Right cardiac atrium (tissue), 5 donors: ENCODE measurements around the gene PANX2. TPM values are rescaled to one million over a fixed set of nuclear protein-coding genes. Genes with fewer than 3 reads are reported as not detected.
"Not testable (repeated sequence)": the region's sequence is repeated elsewhere in the genome, so short reads cannot be mapped to it uniquely, and the experiment has no call there.

Experiments
- ATAC-seq, 2 donors: fragments of 200-7000 bp; cut with Tn5 transposase; one replicate each; pipeline versions ENCODE4 v1.8.0 to v1.9.1; 2020; ENCODE audit warnings: moderate library complexity in 2 of 2, mild to moderate bottlenecking in 1 of 2
- DNase-seq, 3 donors: peaks; one replicate each; pipeline ENCODE4 v3.0.0-alpha.2; 2020
- H3K27ac ChIP-seq: one replicate; pipeline ENCODE4 v1.5.1; 2013; ENCODE audit warnings: mild to moderate bottlenecking, low read length, control low read depth, moderate library complexity
- H3K27me3 ChIP-seq: one replicate; pipeline ENCODE4 v1.6.1; 2013; ENCODE audit not compliant: control insufficient read depth, insufficient read depth
- H3K4me1 ChIP-seq: one replicate; pipeline ENCODE4 v1.6.1; 2013; ENCODE audit warnings: low read length; ENCODE audit not compliant: control insufficient read depth, insufficient read depth
- H3K4me3 ChIP-seq: one replicate; pipeline ENCODE4 v1.5.1; 2013; ENCODE audit warnings: low read length, control low read depth
- H3K9me3 ChIP-seq: one replicate; pipeline ENCODE4 v1.6.1; 2013; ENCODE audit warnings: low read length; ENCODE audit not compliant: control insufficient read depth
- WGBS: extraction: QIAGEN DNeasy Blood & Tissue Kit; methylation state at CpG from one replicate; pipeline ENCODE4 v1.1.7; 2013; 5-methylcytosine and 5-hydroxymethylcytosine counted together
- intact Hi-C, 4 donors: fragments of 100-400 bp; cut with DNase I; formaldehyde crosslinking; loops; one replicate each; pipeline versions ENCODE4 v1.11.0 to v1.14.0; 2022 to 2023
- long read RNA-seq, 4 donors: library from polyadenylated mRNA; unstranded; transcript quantifications; one replicate each; pipeline ENCODE4 v2.0.0, GENCODE V29; 2020 to 2021
- polyA plus RNA-seq: library from polyadenylated mRNA; stranded (reverse); fragments of 200-250 nt; gene quantifications from one replicate; pipeline ENCODE4 v1.2.3, GENCODE V29; 2013
- total RNA-seq, 4 donors: library from RNA; stranded (reverse); fragmentation: NEBNext Ultra II Directional; extraction: Animal tissue kit (Norgen Biotek cat#: 25700); gene quantifications; one replicate each; pipeline ENCODE4 v1.2.1, GENCODE V29; 2021
- donor health status: healthy with polysubstance abuse.
- donor health status: DM: no; HTN: yes; CAD: no.
- donor health status: DM: no; HTN: no; CAD: no.
- donor health status: DM: no; HTN: yes; CAD: no; lungs with severe emphysema.
- donor health status: DM: yes; HTN: yes; CAD: no.

PANX2 gene
- total RNA-seq (1 to 10 TPM in 2 of 4 donors, under 1 TPM in 2; 0.43 to 2.1 (median 1.3) TPM), polyA plus RNA-seq (0.68 TPM)
- long read RNA-seq, donor 1, partial matches to known transcripts = 3 of 3 reads
- long read RNA-seq, donor 1, other reads (novel, unspliced or antisense) = 0 of 3 reads
- long read RNA-seq, donor 2 = 0 reads
- long read RNA-seq, donor 3, partial matches to known transcripts = 5 of 8 reads
- long read RNA-seq, donor 3, other reads (novel, unspliced or antisense) = 3 of 8 reads
- long read RNA-seq, donor 4 = 0 reads

- 6% methylated on average over 85 of the region's 105 CpGs for WGBS
- H3K9me3 ChIP-seq = no peaks in the 10 kb centered on the region
- H3K4me1 ChIP-seq = no peaks in the 10 kb centered on the region
- ATAC-seq = no peak
- no peak within 1 kb of the TSS for H3K27ac ChIP-seq
- H3K4me3 ChIP-seq = peak within 1 kb of the TSS; percentile 72
- intact Hi-C loops = no loop called here
- peak in 2 of 3 donors; percentile 55 to 68 for DNase-seq
- H3K27me3 ChIP-seq = no peaks in the 10 kb centered on the region
These were observed at the start of gene PANX2 for GRCh38 chr22:50170453-50171318. Gene PANX2, plus strand, starts transcription at chr22:50170731. Its CDS starts 0 bp downstream, at chr22:50170731.

- Histone ChIP-seq H3K27me3 (no peaks in the 10 kb centered on the region), H3K4me1 (peaks cover 2% of the 10 kb centered on the region), H3K4me3 (no peak overlapping the region), H3K27ac (no peak overlapping the region), H3K9me3 (no peaks in the 10 kb centered on the region)
- DNase-seq (no peak), ATAC-seq (no peak)
- WGBS = 81% methylated on average over 11 of the region's 11 CpGs
- intact Hi-C loops = no loop called here
These were observed 49.3 kb upstream of the PANX2 start for GRCh38 chr22:50121202-50121740.

GRCh38 chr22:50123119-50123518 is 47.4 kb upstream of the PANX2 start:
- ATAC-seq (no peak), DNase-seq (no peak)
- Histone ChIP-seq H3K27ac (no peak overlapping the region), H3K27me3 (no peaks in the 10 kb centered on the region), H3K4me3 (no peak overlapping the region), H3K9me3 (no peaks in the 10 kb centered on the region), H3K4me1 (peaks cover 2% of the 10 kb centered on the region)
- intact Hi-C loops = no loop called here
- WGBS = 96% methylated on average over 4 of the region's 4 CpGs

GRCh38 chr22:50125029-50125428 is 45.5 kb upstream of the PANX2 start:
- no peaks in the 10 kb centered on the region for H3K27me3 ChIP-seq
- DNase-seq = no peak
- 80% methylated on average over 9 of the region's 9 CpGs for WGBS
- H3K4me1 ChIP-seq = no peaks in the 10 kb centered on the region
- ATAC-seq = no peak
- no peaks in the 10 kb centered on the region for H3K9me3 ChIP-seq
- no peak overlapping the region for H3K27ac ChIP-seq
- intact Hi-C loops = no loop called here
- no peak overlapping the region for H3K4me3 ChIP-seq

- intact Hi-C loops = no loop called here
- Histone ChIP-seq H3K4me3 (no peak overlapping the region), H3K27ac (no peak overlapping the region), H3K4me1 (no peaks in the 10 kb centered on the region), H3K27me3 (no peaks in the 10 kb centered on the region), H3K9me3 (no peaks in the 10 kb centered on the region)
- DNase-seq (no peak), ATAC-seq (no peak)
- 91% methylated on average over 10 of the region's 10 CpGs for WGBS
These were observed 41.3 kb upstream of the PANX2 start for GRCh38 chr22:50129121-50129736.

GRCh38 chr22:50131894-50132293 is 38.6 kb upstream of the PANX2 start:
- DNase-seq (no peak), ATAC-seq (no peak)
- H3K27me3 ChIP-seq = no peaks in the 10 kb centered on the region
- 93% methylated on average over 4 of the region's 4 CpGs for WGBS
- no peaks in the 10 kb centered on the region for H3K9me3 ChIP-seq
- H3K27ac ChIP-seq = no peak overlapping the region
- H3K4me3 ChIP-seq = no peak overlapping the region
- intact Hi-C loops = no loop called here
- no peaks in the 10 kb centered on the region for H3K4me1 ChIP-seq

GRCh38 chr22:50134481-50134880 is 36.0 kb upstream of the PANX2 start:
- Histone ChIP-seq H3K4me1 (no peaks in the 10 kb centered on the region), H3K27ac (no peak overlapping the region), H3K9me3 (no peaks in the 10 kb centered on the region), H3K27me3 (no peaks in the 10 kb centered on the region), H3K4me3 (no peak overlapping the region)
- ATAC-seq = no peak
- intact Hi-C loops = no loop called here
- peak in 1 of 3 donors; percentile 10 for DNase-seq
- 87% methylated on average over 10 of the region's 10 CpGs for WGBS

GRCh38 chr22:50136581-50137015 is 33.9 kb upstream of the PANX2 start:
- H3K27me3 ChIP-seq = no peaks in the 10 kb centered on the region
- DNase-seq (peak in 1 of 3 donors; percentile 20), ATAC-seq (peak; percentile 11 to 40)
- H3K9me3 ChIP-seq = no peaks in the 10 kb centered on the region
- H3K27ac ChIP-seq = no peak overlapping the region
- no peaks in the 10 kb centered on the region for H3K4me1 ChIP-seq
- no peak overlapping the region for H3K4me3 ChIP-seq
- intact Hi-C loops = no loop called here
- WGBS = 64% methylated on average over 5 of the region's 5 CpGs

- H3K4me3 ChIP-seq, H3K27me3 ChIP-seq, H3K27ac ChIP-seq, H3K9me3 ChIP-seq, DNase-seq, ATAC-seq, intact Hi-C loops, H3K4me1 ChIP-seq: not testable (repeated sequence)
- 96% methylated on average over 9 of the region's 9 CpGs for WGBS
These were observed 33.3 kb upstream of the PANX2 start for GRCh38 chr22:50137277-50137676.

- no peak overlapping the region for H3K27ac ChIP-seq
- no peaks in the 10 kb centered on the region for H3K27me3 ChIP-seq
- intact Hi-C loops = no loop called here
- no peak overlapping the region for H3K4me3 ChIP-seq
- WGBS = 89% methylated on average over 4 of the region's 4 CpGs
- no peaks in the 10 kb centered on the region for H3K4me1 ChIP-seq
- no peak for DNase-seq
- no peak for ATAC-seq
- H3K9me3 ChIP-seq = no peaks in the 10 kb centered on the region
These were observed 32.5 kb upstream of the PANX2 start for GRCh38 chr22:50138041-50138440.

GRCh38 chr22:50138988-50139387 is 31.5 kb upstream of the PANX2 start:
- intact Hi-C loops = no loop called here
- ATAC-seq (no peak), DNase-seq (no peak)
- WGBS = 91% methylated on average over 9 of the region's 9 CpGs
- Histone ChIP-seq H3K4me1 (no peaks in the 10 kb centered on the region), H3K27ac (no peak overlapping the region), H3K9me3 (no peaks in the 10 kb centered on the region), H3K4me3 (no peak overlapping the region), H3K27me3 (no peaks in the 10 kb centered on the region)
